ENCODE results near the gene STEEP1.

DNA sequence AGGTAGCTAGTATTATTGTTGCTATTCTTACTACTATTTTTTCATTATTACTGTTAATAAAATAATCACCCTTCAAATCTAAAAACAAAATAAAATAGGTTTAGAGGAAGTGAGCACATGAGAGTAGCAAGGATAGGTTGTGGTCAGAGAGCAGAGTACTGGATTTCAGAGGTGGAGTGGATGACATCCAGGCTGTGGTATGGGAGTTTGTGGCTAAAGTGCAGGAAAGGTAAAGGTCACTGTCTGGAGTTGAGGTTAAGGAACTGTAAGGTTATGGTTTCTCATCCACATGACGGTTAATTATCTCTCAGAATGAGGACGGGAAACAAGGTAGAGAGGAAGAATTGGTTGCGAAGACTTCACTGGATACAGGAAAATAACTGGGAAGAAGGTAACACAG, 27.7 kb downstream of the STEEP1 start:
- no peak for TF ChIP-seq POLR2A (IDR thresholded peaks at IDR 0.05)
- no peak for TF ChIP-seq CTCF (IDR thresholded peaks at IDR 0.05)
